ENCODE measurements around the gene MAEA. TPM values are rescaled to one million over a fixed set of nuclear protein-coding genes. Genes with fewer than 3 reads are reported as not detected.
"Not testable (repeated sequence)": the region's sequence is repeated elsewhere in the genome, so short reads cannot be mapped to it uniquely, and the experiment has no call there.

MAEA gene
- total RNA-seq, 1 experiment from 2014 or later: 45.5 TPM

GRCh38 chr4:1364748-1365147 is 75.1 kb downstream of the MAEA start:
- in situ Hi-C loops (cut with HindIII; ENCODE audit: low pct_unique_long_range_greater_than_20kb, low sequenced_read_pairs): no loop called here
- no peak for DNase-seq (ENCODE audit: low read depth, low spot score)

- in situ Hi-C loops (cut with HindIII; ENCODE audit: low pct_unique_long_range_greater_than_20kb, low sequenced_read_pairs): no loop called here
- DNase-seq (ENCODE audit: low read depth, low spot score): no peak
Observed at GRCh38 chr4:1365271-1366178, 75.8 kb downstream of the MAEA start.

GRCh38 chr4:1366371-1367229 is 76.9 kb downstream of the MAEA start:
- DNase-seq (ENCODE audit: low read depth, low spot score): no peak
- in situ Hi-C loops (cut with HindIII; ENCODE audit: low pct_unique_long_range_greater_than_20kb, low sequenced_read_pairs): no loop called here

- in situ Hi-C loops (cut with HindIII; ENCODE audit: low pct_unique_long_range_greater_than_20kb, low sequenced_read_pairs): no loop called here
Observed at GRCh38 chr4:1367230-1367935, 77.7 kb downstream of the MAEA start.

GRCh38 chr4:1367936-1368289 is 78.2 kb downstream of the MAEA start:
- no peak for DNase-seq (ENCODE audit: low read depth, low spot score)
- in situ Hi-C loops (cut with HindIII; ENCODE audit: low pct_unique_long_range_greater_than_20kb, low sequenced_read_pairs): no loop called here

More at GRCh38 chr4:1367230-1367935, 77.7 kb downstream of the MAEA start:
- no peak for DNase-seq (ENCODE audit: low read depth, low spot score)

GRCh38 chr4:1368421-1369090 is 78.9 kb downstream of the MAEA start:
- in situ Hi-C loops (cut with HindIII; ENCODE audit: low pct_unique_long_range_greater_than_20kb, low sequenced_read_pairs): no loop called here
- no peak for DNase-seq (ENCODE audit: low read depth, low spot score)

- in situ Hi-C loops (cut with HindIII; ENCODE audit: low pct_unique_long_range_greater_than_20kb, low sequenced_read_pairs): no loop called here
- no peak for DNase-seq (ENCODE audit: low read depth, low spot score)
Observed at GRCh38 chr4:1369091-1369450, 79.4 kb downstream of the MAEA start.

- in situ Hi-C loops (cut with HindIII; ENCODE audit: low pct_unique_long_range_greater_than_20kb, low sequenced_read_pairs): no loop called here
- no peak for DNase-seq (ENCODE audit: low read depth, low spot score)
Observed at GRCh38 chr4:1369479-1370079, 79.9 kb downstream of the MAEA start.

GRCh38 chr4:1370321-1371124 is 80.8 kb downstream of the MAEA start:
- in situ Hi-C loops (cut with HindIII; ENCODE audit: low pct_unique_long_range_greater_than_20kb, low sequenced_read_pairs): no loop called here
- no peak for DNase-seq (ENCODE audit: low read depth, low spot score)

- in situ Hi-C loops (cut with HindIII; ENCODE audit: low pct_unique_long_range_greater_than_20kb, low sequenced_read_pairs): no loop called here
- DNase-seq (ENCODE audit: low read depth, low spot score): no peak
Observed at GRCh38 chr4:1371176-1372165, 81.8 kb downstream of the MAEA start.

GRCh38 chr4:1372576-1372975 is 82.9 kb downstream of the MAEA start:
- DNase-seq (ENCODE audit: low read depth, low spot score); in situ Hi-C loops (cut with HindIII; ENCODE audit: low pct_unique_long_range_greater_than_20kb, low sequenced_read_pairs): not testable (repeated sequence)

GRCh38 chr4:1373892-1374705 is 84.4 kb downstream of the MAEA start:
- DNase-seq (ENCODE audit: low read depth, low spot score): no peak
- in situ Hi-C loops (cut with HindIII; ENCODE audit: low pct_unique_long_range_greater_than_20kb, low sequenced_read_pairs): no loop called here

GRCh38 chr4:1374706-1375045 is 85.0 kb downstream of the MAEA start:
- in situ Hi-C loops (cut with HindIII; ENCODE audit: low pct_unique_long_range_greater_than_20kb, low sequenced_read_pairs): no loop called here
- no peak for DNase-seq (ENCODE audit: low read depth, low spot score)

- in situ Hi-C loops (cut with HindIII; ENCODE audit: low pct_unique_long_range_greater_than_20kb, low sequenced_read_pairs): no loop called here
- no peak for DNase-seq (ENCODE audit: low read depth, low spot score)
Observed at GRCh38 chr4:1375051-1375721, 85.5 kb downstream of the MAEA start.
